Measurements from ENCODE around the gene HSFX2.
"Not testable (repeated sequence)": the region's sequence is repeated elsewhere in the genome, so short reads cannot be mapped to it uniquely, and the experiment has no call there.

Gene HSFX2

DNA sequence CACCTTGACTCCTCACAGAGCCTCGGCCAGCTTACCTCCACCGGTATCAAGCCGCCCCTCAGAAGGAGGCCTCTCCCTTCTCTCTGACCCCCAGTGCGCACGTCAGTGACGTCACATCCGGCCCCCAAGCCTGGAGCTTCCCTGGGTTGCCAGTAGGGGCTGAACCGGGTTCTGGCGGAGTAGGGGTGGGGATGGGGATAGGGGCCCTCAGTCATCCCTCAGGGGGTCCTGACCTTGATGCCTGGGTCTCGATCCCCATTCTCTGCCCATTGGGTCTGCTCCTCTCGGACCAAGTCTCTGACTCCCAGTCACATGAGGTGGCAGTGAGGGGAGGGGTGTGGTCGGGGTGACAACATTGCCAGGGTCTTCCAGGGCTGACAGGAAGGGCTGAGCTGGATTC is 7.8 kb downstream of the HSFX2 start, which contains the start of gene MAGEA9B:
Gene MAGEA9B, minus strand, starts transcription at position 101 of the 400 bp plus-strand sequence. CDS start 4,280 bp downstream, outside the sequence.
- DNase-seq = not testable (repeated sequence)

DNA sequence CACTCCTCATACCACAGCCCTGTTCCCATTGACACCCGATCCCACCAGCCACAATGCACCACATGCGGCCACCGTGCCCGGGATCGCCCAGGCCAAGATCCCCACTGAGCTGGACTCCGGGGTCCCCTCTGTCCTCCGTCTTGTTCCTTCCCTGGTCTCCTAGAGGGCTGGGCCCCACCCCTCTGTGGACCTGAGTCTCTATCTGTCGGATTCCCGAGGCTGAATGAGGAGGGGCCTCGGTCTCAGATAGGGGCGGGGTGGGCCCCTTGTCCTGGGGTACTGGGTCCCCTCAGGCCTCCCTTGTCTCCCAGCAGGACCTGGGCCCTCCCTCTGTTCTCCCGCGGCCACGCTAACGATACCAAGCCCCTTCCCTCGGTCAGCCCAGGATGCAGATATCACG is 9.5 kb downstream of the HSFX2 start:
- not testable (repeated sequence) for DNase-seq

DNA sequence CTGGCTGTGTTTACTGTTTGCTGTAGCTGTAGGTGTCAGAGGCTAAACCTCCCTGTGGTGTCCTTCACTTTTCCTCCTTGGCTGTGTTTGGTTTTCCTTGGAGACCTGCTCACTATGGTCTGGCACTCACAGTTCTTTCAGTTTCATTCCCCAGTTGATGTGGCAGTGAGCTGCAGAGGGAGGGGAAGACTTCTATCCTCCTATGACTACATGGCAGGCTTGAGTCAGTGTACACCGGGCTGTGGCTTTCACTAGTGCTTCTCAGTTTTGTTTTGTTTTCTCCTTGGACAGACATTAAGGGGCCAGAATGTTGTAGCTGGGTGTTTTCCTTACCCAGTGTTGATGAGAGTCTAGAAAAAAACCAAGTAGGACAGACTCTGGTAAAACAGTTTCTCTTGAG is 21.7 kb downstream of the HSFX2 start:
- DNase-seq = not testable (repeated sequence)

DNA sequence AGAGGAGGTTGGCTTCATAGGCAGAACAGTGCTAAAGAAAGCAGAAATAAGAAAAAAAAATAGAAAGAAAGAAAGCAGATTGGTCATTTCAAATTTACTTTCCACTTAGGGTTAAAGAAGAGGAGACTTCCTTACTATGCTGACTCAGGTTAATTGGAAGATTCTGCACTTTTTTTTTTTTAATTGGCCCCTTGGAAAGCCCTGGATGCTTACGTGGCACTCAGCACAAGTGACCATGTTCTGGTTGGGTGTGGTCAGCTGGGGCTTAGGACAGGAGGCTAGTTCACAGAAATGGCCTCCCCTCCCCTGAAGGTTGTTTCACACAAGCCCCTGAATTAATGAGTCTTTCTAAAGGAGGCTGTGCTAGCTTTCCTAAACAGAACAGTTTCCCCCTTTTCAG is 22.4 kb downstream of the HSFX2 start:
- no peak for DNase-seq

DNA sequence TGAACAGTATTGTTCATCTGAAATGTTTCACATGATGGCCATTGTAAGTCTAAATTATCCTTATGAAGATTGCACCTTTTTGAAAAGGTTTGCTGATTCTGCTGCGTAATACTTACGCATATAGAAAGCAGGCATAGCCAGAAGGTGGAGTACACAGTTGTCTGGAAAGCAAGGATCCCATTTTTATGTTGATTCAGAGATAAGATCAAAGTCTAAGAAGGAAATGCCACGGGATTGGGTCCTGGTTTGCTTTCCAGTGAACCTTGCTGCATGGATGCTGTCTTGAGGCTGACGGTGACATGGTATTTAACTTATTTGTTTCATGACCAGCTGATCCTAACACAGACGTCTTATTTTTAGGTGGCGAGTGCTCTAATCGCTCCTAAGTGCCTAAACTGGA is 23.3 kb downstream of the HSFX2 start:
- DNase-seq = no peak

DNA sequence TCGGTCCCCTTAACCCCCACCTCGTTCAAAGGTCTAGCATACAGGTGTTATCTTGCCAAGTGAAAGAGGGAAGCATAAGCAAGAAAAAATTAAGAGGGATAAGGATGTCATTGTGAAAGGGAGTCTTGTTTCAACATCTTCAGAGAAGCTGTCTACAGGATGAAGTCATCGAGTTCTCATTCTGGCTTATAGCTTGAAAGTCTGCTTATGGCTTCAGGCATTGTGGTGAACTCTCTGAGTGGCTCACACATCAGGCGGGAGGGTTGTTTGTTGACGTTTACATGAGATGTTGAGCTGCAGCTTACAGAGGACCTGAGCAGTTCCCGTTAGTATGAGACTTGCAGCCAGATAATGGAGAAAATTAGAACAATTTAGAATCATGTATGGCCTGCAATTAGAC is 24.4 kb downstream of the HSFX2 start:
- no peak for DNase-seq

DNA sequence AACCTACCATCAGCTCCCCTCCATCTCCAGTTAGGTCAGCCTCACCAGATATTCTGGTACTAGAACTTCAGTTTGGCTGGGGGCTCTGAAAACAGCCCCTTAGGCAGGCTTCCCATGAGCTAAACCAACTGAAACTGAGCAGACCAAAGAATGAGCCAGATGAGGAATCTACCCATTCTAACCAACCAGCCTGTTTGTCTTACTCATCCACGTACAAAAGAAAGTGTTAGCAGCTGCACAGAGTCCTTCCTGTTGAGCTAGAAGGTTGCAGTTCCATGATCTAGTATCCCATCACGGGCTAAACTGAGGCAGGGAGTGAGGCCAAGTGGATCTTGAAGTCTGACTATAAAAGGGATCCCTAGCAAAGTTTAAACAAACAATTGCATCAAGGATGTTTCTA is 25.3 kb downstream of the HSFX2 start:
- no peak for DNase-seq

DNA sequence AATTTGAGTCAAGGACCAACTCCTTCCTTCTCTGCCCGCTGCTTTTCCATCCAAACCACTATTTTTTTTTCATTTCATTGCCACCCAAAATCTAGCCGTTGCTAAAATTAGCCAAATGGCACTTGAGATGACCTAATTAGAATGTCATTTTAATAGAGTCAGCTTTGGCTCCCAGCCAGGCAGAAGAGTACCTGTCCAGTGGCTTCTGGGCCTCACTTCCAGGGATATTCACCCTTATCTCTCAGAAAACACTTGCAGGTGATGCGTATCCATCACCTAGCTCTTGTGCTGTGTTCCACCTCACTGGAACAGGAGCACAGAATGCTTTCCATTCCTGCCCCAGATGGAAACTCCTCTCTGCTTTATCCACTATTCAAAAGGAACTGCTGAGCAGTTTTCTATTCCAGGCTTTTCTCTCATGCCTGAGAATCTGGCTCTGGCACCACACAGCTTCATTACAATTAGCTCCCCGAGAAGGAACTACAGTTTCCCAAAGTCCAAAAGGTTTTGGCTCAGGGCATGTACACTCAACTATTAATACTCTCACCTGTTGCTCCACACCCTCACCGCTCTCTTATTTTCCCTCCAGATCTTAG is 26.3 kb downstream of the HSFX2 start:
- no peak for DNase-seq

DNA sequence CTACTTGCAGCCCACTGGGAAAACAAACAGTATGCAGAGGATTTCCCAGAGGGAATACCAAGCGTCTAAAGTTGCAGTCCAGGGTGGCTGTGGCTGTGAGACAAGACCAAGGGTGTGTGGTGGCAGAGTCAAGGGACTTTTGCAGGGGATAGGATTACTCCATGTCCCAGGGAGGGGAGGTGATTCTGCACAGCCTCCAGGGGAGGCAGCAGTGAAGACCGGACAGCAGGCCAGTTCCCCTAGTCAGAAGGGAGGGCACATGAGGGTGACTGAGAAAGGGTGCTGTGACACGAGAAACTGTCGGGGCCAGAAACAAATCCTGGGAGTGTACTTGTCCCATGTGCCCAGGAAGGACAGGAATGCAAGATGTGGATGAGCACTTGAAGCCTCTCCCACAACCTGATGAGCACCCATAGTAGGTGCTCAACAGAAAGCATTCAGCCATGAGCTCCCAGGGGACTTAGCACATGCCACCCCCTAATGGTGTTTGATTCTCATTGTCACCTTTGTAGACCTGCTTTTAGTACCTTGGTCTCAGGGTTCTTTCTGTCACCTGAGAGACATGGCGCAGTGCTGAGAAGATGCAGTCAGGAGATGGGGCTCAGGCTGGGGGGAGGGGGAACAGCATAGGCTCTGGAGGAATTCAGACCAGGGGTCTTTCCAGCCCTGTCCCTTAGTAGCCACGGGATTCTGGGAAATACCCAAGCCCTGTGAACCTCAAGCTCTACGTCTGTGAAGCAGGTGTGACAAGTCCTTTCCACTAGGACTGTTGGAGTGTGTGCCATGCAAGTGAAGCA is 27.3 kb downstream of the HSFX2 start:
- no peak for DNase-seq

DNA sequence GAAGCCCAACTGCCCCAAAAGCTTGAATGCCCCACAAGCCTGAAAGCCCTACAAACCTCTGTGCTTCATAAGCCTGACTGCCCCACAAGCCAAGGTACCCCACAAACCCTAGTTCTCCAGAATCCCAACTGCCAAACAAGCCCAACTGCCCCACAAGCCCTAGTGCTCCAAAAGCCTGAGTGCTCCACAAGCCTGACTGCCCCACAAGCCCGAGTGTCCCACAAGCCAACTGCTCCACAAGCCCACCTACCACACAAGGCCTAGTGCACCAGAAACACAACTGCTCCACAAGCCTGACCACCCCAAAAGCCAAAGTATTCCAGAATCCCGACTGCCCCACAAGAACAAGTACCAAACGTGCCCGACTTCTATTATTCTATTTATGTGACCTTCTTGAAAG is 31.8 kb downstream of the HSFX2 start:
- no peak for DNase-seq

DNA sequence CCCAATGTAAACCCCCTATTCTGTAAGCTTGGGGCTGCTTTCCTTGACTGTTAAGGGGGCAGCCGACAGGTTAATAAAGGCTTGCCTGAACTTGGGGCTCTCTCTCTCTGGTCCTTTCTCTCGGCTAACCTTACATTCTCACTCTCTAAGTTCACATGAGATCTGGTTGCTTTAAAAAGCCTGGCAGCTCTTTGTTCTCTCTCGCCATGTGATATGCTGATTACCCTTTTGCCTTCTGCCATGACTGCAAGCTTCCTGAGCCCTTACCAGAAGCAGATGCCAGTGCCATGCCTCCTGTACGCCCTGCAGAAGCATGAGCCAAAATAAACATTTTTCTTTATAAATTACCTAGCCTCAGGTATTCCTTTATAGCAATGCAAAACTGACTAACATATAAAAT is 39.9 kb downstream of the HSFX2 start:
- not testable (repeated sequence) for DNase-seq

DNA sequence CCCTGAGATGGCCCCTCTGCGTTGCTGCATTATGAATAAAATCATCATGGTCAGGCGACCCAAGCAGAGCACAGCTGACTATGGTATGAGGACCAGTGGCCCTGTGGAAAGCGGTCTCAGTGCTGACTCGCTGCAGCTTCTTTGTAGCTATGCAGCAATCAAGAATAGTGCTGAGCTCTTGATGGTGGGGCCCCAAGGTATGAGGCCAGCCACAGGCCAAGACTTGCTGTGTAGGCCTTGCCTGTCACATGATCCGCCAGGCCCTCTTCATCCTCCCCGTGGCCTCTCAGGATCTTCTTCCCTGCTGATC is 43.2 kb downstream of the HSFX2 start:
- not testable (repeated sequence) for DNase-seq

DNA sequence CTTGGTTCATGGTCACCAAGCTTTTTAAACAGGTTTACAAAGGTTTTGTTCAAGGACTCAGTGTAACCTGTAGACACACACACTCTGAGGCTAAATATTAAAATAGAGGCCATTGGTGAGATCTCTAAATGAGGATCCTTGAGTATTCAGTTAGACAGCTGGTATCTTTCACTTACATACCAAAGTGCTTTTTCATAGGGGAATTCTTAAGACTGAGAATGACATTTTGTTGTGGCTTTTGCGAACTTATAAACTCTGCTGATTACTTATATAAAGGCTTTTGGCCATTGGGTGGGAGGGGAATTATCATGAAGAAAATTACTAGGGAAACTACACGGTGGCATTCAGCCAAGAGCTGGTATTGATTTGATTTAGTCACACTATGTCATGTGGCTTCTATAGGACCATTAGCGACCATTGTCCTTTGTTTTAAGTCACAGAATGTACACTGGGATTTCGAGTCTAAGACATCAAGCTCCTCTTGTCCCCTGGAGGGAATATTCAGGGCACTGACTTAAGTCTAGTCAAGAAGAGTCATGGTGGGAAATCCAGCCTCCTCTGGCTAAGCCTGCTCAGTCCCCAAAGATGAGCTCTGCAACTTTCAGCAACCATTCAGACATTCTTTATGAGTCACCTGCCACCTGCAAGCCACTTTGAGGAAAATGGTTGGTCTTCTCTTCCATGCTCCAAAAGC is 43.7 kb downstream of the HSFX2 start:
- DNase-seq = not testable (repeated sequence)

DNA sequence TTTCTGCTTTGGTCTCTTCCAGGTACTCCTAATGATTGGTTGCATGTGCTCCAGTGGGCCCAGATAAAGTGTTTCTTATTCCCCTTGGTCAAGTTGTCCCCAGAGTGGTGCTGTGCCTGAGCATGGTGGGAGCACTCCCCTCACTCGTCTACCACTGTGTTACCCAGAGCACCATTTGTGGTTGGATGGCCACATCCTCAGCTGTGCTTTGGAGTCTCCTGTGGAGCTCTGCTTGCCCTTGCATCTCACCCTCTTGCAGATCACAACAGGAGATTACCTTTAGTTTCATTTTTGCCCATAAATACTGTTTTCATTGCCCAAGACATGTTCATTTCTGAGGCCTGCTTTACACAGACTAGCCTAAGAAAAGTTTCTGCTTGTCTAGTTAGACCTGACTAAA is 44.7 kb downstream of the HSFX2 start:
- DNase-seq = not testable (repeated sequence)

DNA sequence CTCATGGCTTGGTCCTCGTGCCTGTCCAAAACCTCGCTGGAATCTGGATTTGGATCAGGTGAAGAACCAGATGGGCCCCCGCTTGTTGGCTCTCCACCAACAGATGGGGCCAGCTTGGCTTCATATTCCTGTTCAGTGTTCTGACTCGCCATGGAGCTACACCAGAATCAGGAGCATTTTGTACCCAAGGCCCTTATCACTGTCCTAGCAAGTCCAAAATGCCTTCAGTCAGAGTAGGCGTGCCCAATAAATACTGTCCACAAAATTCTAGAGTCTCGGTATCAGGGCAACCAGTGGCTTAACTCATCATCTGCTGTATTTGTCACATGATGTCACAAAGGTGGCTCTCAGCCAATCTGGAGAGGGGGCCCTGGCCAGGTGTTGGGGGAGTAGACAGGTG is 45.4 kb downstream of the HSFX2 start, which contains the start of gene HSFX3:
Gene HSFX3, minus strand, starts transcription at position 224 of the 400 bp plus-strand sequence. Its CDS starts 72 bp downstream, at position 152.
- DNase-seq = not testable (repeated sequence)

DNA sequence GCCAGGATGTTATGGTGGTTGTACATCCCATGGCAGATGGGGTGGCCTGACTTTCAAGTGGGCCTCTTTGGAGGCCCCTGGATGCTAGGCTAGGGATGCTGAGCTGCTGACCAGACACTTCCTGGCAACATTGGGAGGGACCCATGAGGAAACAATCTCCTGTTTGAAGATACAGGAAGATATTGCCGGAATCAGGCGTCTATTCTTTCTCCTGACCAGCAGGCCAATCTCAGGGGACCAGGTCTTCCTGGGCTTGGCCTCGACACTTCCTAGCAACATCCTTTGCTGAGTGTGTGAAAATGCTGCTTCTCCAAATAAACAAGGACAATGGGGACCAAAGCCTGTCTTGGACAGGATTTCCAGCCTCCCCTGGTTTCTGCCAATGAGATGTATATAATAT is 47.3 kb downstream of the HSFX2 start:
- not testable (repeated sequence) for DNase-seq

DNA sequence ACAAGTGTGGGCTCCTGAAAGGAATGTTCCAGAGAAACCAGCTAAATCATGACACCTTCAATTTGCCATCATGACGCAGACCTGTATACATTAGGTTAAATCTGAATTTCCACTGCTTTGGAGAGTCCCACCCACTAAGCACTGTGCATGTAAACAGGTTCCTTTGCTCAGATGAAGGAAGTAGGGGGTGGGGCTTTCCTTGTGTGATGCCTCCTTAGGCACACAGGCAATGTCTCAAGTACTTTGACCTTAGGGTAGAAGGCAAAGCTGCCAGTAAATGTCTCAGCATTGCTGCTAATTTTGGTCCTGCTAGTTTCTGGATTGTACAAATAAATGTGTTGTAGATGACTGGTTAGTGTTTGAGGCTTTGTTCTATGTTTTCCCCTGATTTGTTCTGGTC is 48.2 kb downstream of the HSFX2 start:
- not testable (repeated sequence) for DNase-seq

DNA sequence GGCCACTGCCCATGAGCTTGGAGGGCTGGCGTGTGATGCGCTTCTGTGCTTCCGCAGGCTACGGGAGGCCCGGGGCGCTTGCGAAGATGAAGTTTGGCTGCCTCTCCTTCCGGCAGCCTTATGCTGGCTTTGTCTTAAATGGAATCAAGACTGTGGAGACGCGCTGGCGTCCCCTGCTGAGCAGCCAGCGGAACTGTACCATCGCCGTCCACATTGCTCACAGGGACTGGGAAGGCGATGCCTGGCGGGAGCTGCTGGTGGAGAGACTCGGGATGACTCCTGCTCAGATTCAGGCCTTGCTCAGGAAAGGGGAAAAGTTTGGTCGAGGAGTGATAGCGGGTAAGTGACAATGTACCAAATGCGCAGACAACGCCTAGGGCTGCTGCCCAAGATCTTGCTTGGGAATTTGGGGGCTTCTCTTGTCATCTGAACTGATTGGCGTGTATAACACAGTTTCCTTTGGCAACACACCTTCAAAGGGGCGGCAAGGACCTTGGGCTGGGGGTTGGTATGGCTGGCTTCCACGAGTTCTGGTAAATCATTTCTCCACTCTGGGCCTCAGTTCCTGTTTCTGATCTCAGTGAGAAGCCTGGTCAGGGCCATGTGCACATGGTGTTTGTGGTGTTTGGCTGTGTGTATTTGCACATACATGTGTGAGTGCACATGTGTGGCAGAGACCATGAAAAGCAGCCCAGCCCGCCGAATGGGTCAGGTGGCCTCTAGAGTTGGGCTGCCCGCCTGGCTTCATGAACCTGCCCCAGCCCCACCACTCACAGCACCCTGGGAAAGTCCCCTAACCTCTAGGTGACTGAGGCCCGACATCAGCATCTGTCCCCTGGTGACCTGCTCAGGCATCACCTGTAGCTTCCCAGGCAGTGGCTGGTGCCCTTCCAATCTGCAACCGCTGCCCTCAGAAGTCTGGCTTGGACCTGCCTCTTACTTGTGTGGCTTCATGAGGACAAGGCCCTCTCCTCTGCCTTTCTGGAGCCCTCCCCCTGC is 49.3 kb downstream of the HSFX2 start:
- DNase-seq = not testable (repeated sequence)
